ENCODE data around the gene SPEG. TPM values are rescaled to one million over a fixed set of nuclear protein-coding genes. Genes with fewer than 3 reads are reported as not detected.

SPEG gene
- total RNA-seq, 4 donors from 2014 or later = 12.4 to 28.9 (median 17.7) TPM

GRCh38 chr2:219542931-219543595, 108.4 kb downstream of the SPEG start:
- DNase-seq (ENCODE audit: low spot score) (no peak), ATAC-seq (ENCODE audit: low FRiP score) (peak; percentile 32)
- TF ChIP-seq CTCF (IDR thresholded peaks at IDR 0.05) = no peak

- TF ChIP-seq CTCF (IDR thresholded peaks at IDR 0.05) = no peak
- ATAC-seq (ENCODE audit: low FRiP score) = peak; percentile 92
- DNase-seq (ENCODE audit: low spot score) = peak; percentile 91
Observed at GRCh38 chr2:219543596-219544358, 109.1 kb downstream of the SPEG start, which contains the start of the genes CHPF and TMEM198. CHPF (minus strand) TSS chr2:219543809; CDS start chr2:219543538, 271 bp downstream. TMEM198 (plus strand) TSS chr2:219544028; CDS start chr2:219544728, 700 bp downstream.

- TF ChIP-seq CTCF (IDR thresholded peaks at IDR 0.05) = no peak
- no peak for ATAC-seq (ENCODE audit: low FRiP score)
- DNase-seq (ENCODE audit: low spot score) = no peak
Observed at GRCh38 chr2:219544567-219544966, 109.9 kb downstream of the SPEG start.

- no peak for ATAC-seq (ENCODE audit: low FRiP score)
- TF ChIP-seq CTCF (IDR thresholded peaks at IDR 0.05) = no peak
- no peak for DNase-seq (ENCODE audit: low spot score)
Observed at GRCh38 chr2:219545295-219545942, 110.8 kb downstream of the SPEG start.

GRCh38 chr2:219545943-219546352, 111.3 kb downstream of the SPEG start:
- DNase-seq (ENCODE audit: low spot score) = no peak
- no peak for ATAC-seq (ENCODE audit: low FRiP score)
- no peak for TF ChIP-seq CTCF (IDR thresholded peaks at IDR 0.05)

GRCh38 chr2:219547621-219548020, 113.0 kb downstream of the SPEG start:
- TF ChIP-seq CTCF (IDR thresholded peaks at IDR 0.05) = no peak
- no peak for ATAC-seq (ENCODE audit: low FRiP score)
- DNase-seq (ENCODE audit: low spot score) = no peak

Other genes with a start within 250 kb of the SPEG start
- gene ZFAND2B, start 228.1 kb upstream of the SPEG start, total RNA-seq = 10 to 100 TPM; 25.1 to 57.1 (median 40.1) TPM
- gene ABCB6, start 215.9 kb upstream of the SPEG start, total RNA-seq = 10 to 100 TPM; 24.1 to 35.6 (median 28.8) TPM
- 10 to 100 TPM; 24.4 to 52.2 (median 38.6) TPM for gene ATG9A, start 205.2 kb upstream of the SPEG start, total RNA-seq
- 10 to 100 TPM; 13.5 to 77.4 (median 22.7) TPM for gene ANKZF1, start 205.0 kb upstream of the SPEG start, total RNA-seq
- 10 to 100 TPM in 3 of 4 donors, 1 to 10 TPM in 1; 9.0 to 21.9 (median 12.3) TPM for gene GLB1L, start 189.4 kb upstream of the SPEG start, total RNA-seq
- gene STK16, start 189.4 kb upstream of the SPEG start, total RNA-seq = 10 to 100 TPM in 3 of 4 donors, 1 to 10 TPM in 1; 9.8 to 18.9 (median 12.5) TPM
- not detected for gene TUBA4B, start 181.6 kb upstream of the SPEG start, total RNA-seq
- 10 to 100 TPM; 26.9 to 74.0 (median 50.3) TPM for gene TUBA4A, start 180.9 kb upstream of the SPEG start, total RNA-seq
- gene DNAJB2, start 155.5 kb upstream of the SPEG start, total RNA-seq = 10 to 100 TPM; 27.5 to 56.6 (median 46.8) TPM
- gene PTPRN, start 125.4 kb upstream of the SPEG start, total RNA-seq = 1 to 10 TPM in 1 of 4 donors, under 1 TPM in 1, not detected in 2; 0.12 to 1.0 TPM
- not detected for gene RESP18, start 102.1 kb upstream of the SPEG start, total RNA-seq
- 10 to 100 TPM; 58.4 to 97.4 (median 85.7) TPM for gene DNPEP, start 46.9 kb upstream of the SPEG start, total RNA-seq
- 100 to 1,000 TPM in 3 of 4 donors, 10 to 100 TPM in 1; 39.4 to 292 (median 182) TPM for gene DES, start 16.5 kb upstream of the SPEG start, total RNA-seq
- gene GMPPA, start 64.0 kb downstream of the SPEG start, total RNA-seq = 10 to 100 TPM; 22.6 to 37.8 (median 29.4) TPM
- gene ASIC4, start 79.6 kb downstream of the SPEG start, total RNA-seq = under 1 TPM in 2 of 4 donors, not detected in 2; 0.12 to 0.19 TPM
- gene CHPF, start 109.0 kb downstream of the SPEG start, total RNA-seq = 10 to 100 TPM; 32.6 to 70.8 (median 45.5) TPM
- 1 to 10 TPM; 1.9 to 6.2 (median 2.9) TPM for gene TMEM198, start 109.2 kb downstream of the SPEG start, total RNA-seq
- gene OBSL1, start 136.7 kb downstream of the SPEG start, total RNA-seq = 100 to 1,000 TPM in 2 of 4 donors, 10 to 100 TPM in 2; 68.6 to 117 (median 88.7) TPM
- gene INHA, start 137.5 kb downstream of the SPEG start, total RNA-seq = 1 to 10 TPM in 1 of 4 donors, under 1 TPM in 1, not detected in 2; 0.88 to 1.1 TPM
- 10 to 100 TPM in 2 of 4 donors, 1 to 10 TPM in 2; 9.1 to 22.4 (median 13.0) TPM for gene STK11IP, start 163.0 kb downstream of the SPEG start, total RNA-seq
- 10 to 100 TPM in 2 of 4 donors, 1 to 10 TPM in 2; 5.2 to 15.8 (median 8.6) TPM for gene SLC4A3, start 192.8 kb downstream of the SPEG start, total RNA-seq